Measurements from ENCODE around the gene DEGS1.
A peak's percentile ranks its signal among the peaks of the same experiment; 100 is the strongest.

The DEGS1 gene

GRCh38 chr1:224182866-224183590, at the start of gene DEGS1:
Gene DEGS1 (plus strand): TSS chr1:224183240. CDS start chr1:224183337, 97 bp downstream.
- Histone ChIP-seq H3K27ac (ENCODE audit: low read depth, low read length) (peak within 1 kb of the TSS; percentile 93), H3K9ac (ENCODE audit: low read length) (peak within 1 kb of the TSS; percentile 66), H3K9me3 (ENCODE audit: low read length) (no peaks in the 10 kb centered on the region), H3K27me3 (ENCODE audit: control insufficient read depth in 1 of 2, insufficient read depth in 2 of 2, low read length in 2 of 2) (no peaks in the 10 kb centered on the region), H3K36me3 (ENCODE audit: insufficient read depth, low read length) (no peaks in the 10 kb centered on the region), H3K4me1 (ENCODE audit: insufficient read depth, low read length) (peaks cover 12% of the 10 kb centered on the region), H3K4me3 (ENCODE audit: low read depth in 1 of 2, low read length in 2 of 2) (peak within 1 kb of the TSS; percentile 64 to 94)

GRCh38 chr1:224133741-224134299, 49.2 kb upstream of the DEGS1 start:
- H3K4me1 ChIP-seq (ENCODE audit: insufficient read depth, low read length) = no peaks in the 10 kb centered on the region
- no peak overlapping the region for H3K4me3 ChIP-seq (ENCODE audit: low read depth in 1 of 2, low read length in 2 of 2)
- no peaks in the 10 kb centered on the region for H3K9me3 ChIP-seq (ENCODE audit: low read length)
- peaks cover 35% of the 10 kb centered on the region for H3K36me3 ChIP-seq (ENCODE audit: insufficient read depth, low read length)
- H3K27me3 ChIP-seq (ENCODE audit: control insufficient read depth in 1 of 2, insufficient read depth in 2 of 2, low read length in 2 of 2) = no peaks in the 10 kb centered on the region
- no peak overlapping the region for H3K9ac ChIP-seq (ENCODE audit: low read length)
- H3K27ac ChIP-seq (ENCODE audit: low read depth, low read length) = no peak overlapping the region

GRCh38 chr1:224137518-224137917, 45.5 kb upstream of the DEGS1 start:
- H3K27ac ChIP-seq (ENCODE audit: low read depth, low read length) = no peak overlapping the region
- peaks cover 26% of the 10 kb centered on the region for H3K36me3 ChIP-seq (ENCODE audit: insufficient read depth, low read length)
- H3K4me3 ChIP-seq (ENCODE audit: low read depth in 1 of 2, low read length in 2 of 2) = no peak overlapping the region
- no peaks in the 10 kb centered on the region for H3K4me1 ChIP-seq (ENCODE audit: insufficient read depth, low read length)
- H3K9me3 ChIP-seq (ENCODE audit: low read length) = no peaks in the 10 kb centered on the region
- H3K27me3 ChIP-seq (ENCODE audit: control insufficient read depth in 1 of 2, insufficient read depth in 2 of 2, low read length in 2 of 2) = no peaks in the 10 kb centered on the region
- no peak overlapping the region for H3K9ac ChIP-seq (ENCODE audit: low read length)

- H3K9ac ChIP-seq (ENCODE audit: low read length) = no peak overlapping the region
- no peaks in the 10 kb centered on the region for H3K27me3 ChIP-seq (ENCODE audit: control insufficient read depth in 1 of 2, insufficient read depth in 2 of 2, low read length in 2 of 2)
- H3K36me3 ChIP-seq (ENCODE audit: insufficient read depth, low read length) = peaks cover 19% of the 10 kb centered on the region
- H3K9me3 ChIP-seq (ENCODE audit: low read length) = no peaks in the 10 kb centered on the region
- H3K4me1 ChIP-seq (ENCODE audit: insufficient read depth, low read length) = no peaks in the 10 kb centered on the region
- no peak overlapping the region for H3K27ac ChIP-seq (ENCODE audit: low read depth, low read length)
- H3K4me3 ChIP-seq (ENCODE audit: low read depth in 1 of 2, low read length in 2 of 2) = no peak overlapping the region
These were observed 44.8 kb upstream of the DEGS1 start for GRCh38 chr1:224138198-224138597.

GRCh38 chr1:224141693-224142092, 41.3 kb upstream of the DEGS1 start:
- Histone ChIP-seq H3K4me3 (ENCODE audit: low read depth in 1 of 2, low read length in 2 of 2) (no peak overlapping the region), H3K27ac (ENCODE audit: low read depth, low read length) (no peak overlapping the region), H3K36me3 (ENCODE audit: insufficient read depth, low read length) (peaks cover 13% of the 10 kb centered on the region), H3K9me3 (ENCODE audit: low read length) (no peaks in the 10 kb centered on the region), H3K4me1 (ENCODE audit: insufficient read depth, low read length) (no peaks in the 10 kb centered on the region), H3K27me3 (ENCODE audit: control insufficient read depth in 1 of 2, insufficient read depth in 2 of 2, low read length in 2 of 2) (no peaks in the 10 kb centered on the region), H3K9ac (ENCODE audit: low read length) (no peak overlapping the region)

- Histone ChIP-seq H3K4me1 (ENCODE audit: insufficient read depth, low read length) (no peaks in the 10 kb centered on the region), H3K9me3 (ENCODE audit: low read length) (no peaks in the 10 kb centered on the region), H3K36me3 (ENCODE audit: insufficient read depth, low read length) (peaks cover 5% of the 10 kb centered on the region), H3K27me3 (ENCODE audit: control insufficient read depth in 1 of 2, insufficient read depth in 2 of 2, low read length in 2 of 2) (no peaks in the 10 kb centered on the region), H3K9ac (ENCODE audit: low read length) (no peak overlapping the region), H3K4me3 (ENCODE audit: low read depth in 1 of 2, low read length in 2 of 2) (no peak overlapping the region), H3K27ac (ENCODE audit: low read depth, low read length) (no peak overlapping the region)
These were observed 33.3 kb upstream of the DEGS1 start for GRCh38 chr1:224149709-224150108.

- Histone ChIP-seq H3K27me3 (ENCODE audit: control insufficient read depth in 1 of 2, insufficient read depth in 2 of 2, low read length in 2 of 2) (no peaks in the 10 kb centered on the region), H3K9me3 (ENCODE audit: low read length) (no peaks in the 10 kb centered on the region), H3K9ac (ENCODE audit: low read length) (no peak overlapping the region), H3K36me3 (ENCODE audit: insufficient read depth, low read length) (peaks cover 11% of the 10 kb centered on the region), H3K27ac (ENCODE audit: low read depth, low read length) (no peak overlapping the region), H3K4me1 (ENCODE audit: insufficient read depth, low read length) (no peaks in the 10 kb centered on the region), H3K4me3 (ENCODE audit: low read depth in 1 of 2, low read length in 2 of 2) (no peak overlapping the region)
These were observed 31.9 kb upstream of the DEGS1 start for GRCh38 chr1:224151117-224151516.

- Histone ChIP-seq H3K36me3 (ENCODE audit: insufficient read depth, low read length) (peaks cover 33% of the 10 kb centered on the region), H3K9me3 (ENCODE audit: low read length) (no peaks in the 10 kb centered on the region), H3K27ac (ENCODE audit: low read depth, low read length) (no peak overlapping the region), H3K9ac (ENCODE audit: low read length) (no peak overlapping the region), H3K27me3 (ENCODE audit: control insufficient read depth in 1 of 2, insufficient read depth in 2 of 2, low read length in 2 of 2) (no peaks in the 10 kb centered on the region), H3K4me3 (ENCODE audit: low read depth in 1 of 2, low read length in 2 of 2) (no peak overlapping the region), H3K4me1 (ENCODE audit: insufficient read depth, low read length) (no peaks in the 10 kb centered on the region)
These were observed 25.7 kb upstream of the DEGS1 start for GRCh38 chr1:224157316-224157715.

- Histone ChIP-seq H3K9ac (ENCODE audit: low read length) (no peak overlapping the region), H3K27me3 (ENCODE audit: control insufficient read depth in 1 of 2, insufficient read depth in 2 of 2, low read length in 2 of 2) (no peaks in the 10 kb centered on the region), H3K4me3 (ENCODE audit: low read depth in 1 of 2, low read length in 2 of 2) (no peak overlapping the region), H3K36me3 (ENCODE audit: insufficient read depth, low read length) (peaks cover 33% of the 10 kb centered on the region), H3K27ac (ENCODE audit: low read depth, low read length) (no peak overlapping the region), H3K4me1 (ENCODE audit: insufficient read depth, low read length) (no peaks in the 10 kb centered on the region), H3K9me3 (ENCODE audit: low read length) (no peaks in the 10 kb centered on the region)
These were observed 23.5 kb upstream of the DEGS1 start for GRCh38 chr1:224159541-224159940.

- Histone ChIP-seq H3K4me1 (ENCODE audit: insufficient read depth, low read length) (no peaks in the 10 kb centered on the region), H3K36me3 (ENCODE audit: insufficient read depth, low read length) (peaks cover 33% of the 10 kb centered on the region), H3K27ac (ENCODE audit: low read depth, low read length) (no peak overlapping the region)
These were observed 22.8 kb upstream of the DEGS1 start for GRCh38 chr1:224160171-224160682.

GRCh38 chr1:224162768-224163167, 20.3 kb upstream of the DEGS1 start:
- Histone ChIP-seq H3K27me3 (ENCODE audit: control insufficient read depth in 1 of 2, insufficient read depth in 2 of 2, low read length in 2 of 2) (no peaks in the 10 kb centered on the region), H3K36me3 (ENCODE audit: insufficient read depth, low read length) (peaks cover 24% of the 10 kb centered on the region), H3K4me3 (ENCODE audit: low read depth in 1 of 2, low read length in 2 of 2) (no peak overlapping the region), H3K9me3 (ENCODE audit: low read length) (no peaks in the 10 kb centered on the region), H3K27ac (ENCODE audit: low read depth, low read length) (no peak overlapping the region), H3K4me1 (ENCODE audit: insufficient read depth, low read length) (no peaks in the 10 kb centered on the region), H3K9ac (ENCODE audit: low read length) (no peak overlapping the region)

More at GRCh38 chr1:224160171-224160682, 22.8 kb upstream of the DEGS1 start:
- H3K4me3 ChIP-seq (ENCODE audit: low read depth in 1 of 2, low read length in 2 of 2) = no peak overlapping the region
- no peaks in the 10 kb centered on the region for H3K9me3 ChIP-seq (ENCODE audit: low read length)
- H3K9ac ChIP-seq (ENCODE audit: low read length) = no peak overlapping the region
- no peaks in the 10 kb centered on the region for H3K27me3 ChIP-seq (ENCODE audit: control insufficient read depth in 1 of 2, insufficient read depth in 2 of 2, low read length in 2 of 2)

GRCh38 chr1:224163311-224163710, 19.7 kb upstream of the DEGS1 start:
- Histone ChIP-seq H3K27me3 (ENCODE audit: control insufficient read depth in 1 of 2, insufficient read depth in 2 of 2, low read length in 2 of 2) (no peaks in the 10 kb centered on the region), H3K36me3 (ENCODE audit: insufficient read depth, low read length) (peaks cover 18% of the 10 kb centered on the region), H3K4me1 (ENCODE audit: insufficient read depth, low read length) (no peaks in the 10 kb centered on the region), H3K27ac (ENCODE audit: low read depth, low read length) (no peak overlapping the region), H3K9ac (ENCODE audit: low read length) (no peak overlapping the region), H3K9me3 (ENCODE audit: low read length) (no peaks in the 10 kb centered on the region), H3K4me3 (ENCODE audit: low read depth in 1 of 2, low read length in 2 of 2) (no peak overlapping the region)
